ENCODE measurements around the gene FBXL22.

The FBXL22 gene, protein sequence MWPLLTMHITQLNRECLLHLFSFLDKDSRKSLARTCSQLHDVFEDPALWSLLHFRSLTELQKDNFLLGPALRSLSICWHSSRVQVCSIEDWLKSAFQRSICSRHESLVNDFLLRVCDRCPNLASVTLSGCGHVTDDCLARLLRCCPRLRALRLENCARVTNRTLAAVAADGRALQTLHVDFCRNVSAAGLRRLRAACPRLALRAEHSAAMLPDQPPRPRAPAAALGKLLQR

GRCh38 chr15:63597038-63597790 is at the start of gene FBXL22:
Gene FBXL22, plus strand, starts transcription at chr15:63597387. Its CDS starts 6 bp downstream, at chr15:63597393.
- DNase-seq (ENCODE audit: low read depth): no peak

GRCh38 chr15:63551400-63551799 is 45.8 kb upstream of the FBXL22 start:
- DNase-seq (ENCODE audit: low read depth): peak; percentile 54

GRCh38 chr15:63553388-63553791 is 43.8 kb upstream of the FBXL22 start:
- peak; percentile 91 for DNase-seq (ENCODE audit: low read depth)

GRCh38 chr15:63554337-63554927 is 42.8 kb upstream of the FBXL22 start:
- no peak for DNase-seq (ENCODE audit: low read depth)

DNA sequence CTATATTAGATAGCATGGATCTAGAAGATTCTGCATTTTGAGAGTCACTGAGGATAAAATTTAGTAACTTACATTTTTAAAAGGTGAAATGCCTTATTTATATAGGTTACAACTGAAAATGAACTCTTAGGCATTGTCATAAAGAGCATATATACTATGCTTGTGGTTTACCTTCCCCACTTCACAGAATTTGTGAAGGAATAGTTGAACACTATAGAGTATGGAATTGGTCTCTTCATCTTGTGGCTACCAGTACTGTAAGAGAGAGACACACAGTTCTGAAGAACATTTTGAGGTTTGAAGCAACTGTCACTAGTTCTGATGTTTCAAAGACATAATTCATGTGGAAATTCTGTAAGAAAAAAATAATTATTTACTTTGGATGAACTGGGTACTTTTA is 41.7 kb upstream of the FBXL22 start:
- DNase-seq (ENCODE audit: low read depth): no peak

GRCh38 chr15:63556246-63556645 is 40.9 kb upstream of the FBXL22 start:
- no peak for DNase-seq (ENCODE audit: low read depth)

GRCh38 chr15:63556736-63557135 is 40.5 kb upstream of the FBXL22 start:
- DNase-seq (ENCODE audit: low read depth): no peak

- no peak for DNase-seq (ENCODE audit: low read depth)
Observed at GRCh38 chr15:63559753-63560152, 37.4 kb upstream of the FBXL22 start.

DNA sequence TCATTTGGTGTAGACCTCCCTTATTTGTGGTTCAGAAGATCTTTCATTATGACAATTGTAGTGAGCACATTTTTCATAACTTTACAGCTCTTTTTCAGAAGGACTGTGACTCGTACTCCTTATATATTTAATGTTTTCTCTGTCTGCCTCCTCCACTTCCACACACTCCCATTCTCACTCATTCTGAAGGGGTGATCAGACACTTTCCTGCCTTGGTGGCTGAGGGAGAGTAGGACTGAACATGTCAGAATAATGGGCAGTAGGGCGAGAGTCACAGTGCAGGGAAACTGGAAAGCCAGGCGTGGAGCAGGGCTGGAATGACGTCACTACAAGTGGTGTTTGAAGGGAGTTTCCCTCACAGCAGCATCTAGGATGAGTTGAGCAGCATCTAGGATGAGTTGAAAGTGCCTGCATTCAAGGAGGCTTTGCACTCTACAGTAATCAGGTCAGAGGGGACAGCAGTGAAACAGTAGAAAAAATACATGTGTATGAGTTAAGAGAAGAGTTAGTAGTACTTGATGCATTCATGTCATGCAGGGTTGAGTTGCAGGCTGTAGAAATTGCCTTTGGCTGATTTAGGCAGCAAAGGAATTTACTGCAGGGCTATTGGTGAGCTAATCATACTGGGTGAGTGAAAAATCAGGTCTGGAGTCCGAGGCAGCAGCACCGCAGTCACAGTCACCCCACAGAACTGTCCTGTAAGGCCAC is 36.3 kb upstream of the FBXL22 start:
- DNase-seq (ENCODE audit: low read depth): no peak

DNA sequence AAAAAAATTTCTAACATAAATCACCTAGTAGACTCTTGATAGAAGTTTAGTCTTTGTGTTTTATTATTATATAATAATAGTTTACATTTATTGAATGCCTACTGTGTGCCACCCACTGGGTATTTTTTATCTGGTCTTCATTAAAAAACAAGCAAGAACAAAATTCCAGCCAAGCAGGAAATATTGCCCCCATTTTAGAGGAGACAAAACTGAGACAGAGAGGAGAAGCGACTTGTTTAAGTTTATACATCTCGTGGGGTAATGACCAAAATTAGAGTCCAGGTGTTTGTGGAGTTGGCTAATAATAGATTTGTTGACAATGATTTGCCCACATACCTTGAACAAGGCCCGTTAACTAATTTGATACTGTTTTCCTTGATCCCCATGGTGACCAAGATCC is 33.1 kb upstream of the FBXL22 start:
- no peak for DNase-seq (ENCODE audit: low read depth)

DNA sequence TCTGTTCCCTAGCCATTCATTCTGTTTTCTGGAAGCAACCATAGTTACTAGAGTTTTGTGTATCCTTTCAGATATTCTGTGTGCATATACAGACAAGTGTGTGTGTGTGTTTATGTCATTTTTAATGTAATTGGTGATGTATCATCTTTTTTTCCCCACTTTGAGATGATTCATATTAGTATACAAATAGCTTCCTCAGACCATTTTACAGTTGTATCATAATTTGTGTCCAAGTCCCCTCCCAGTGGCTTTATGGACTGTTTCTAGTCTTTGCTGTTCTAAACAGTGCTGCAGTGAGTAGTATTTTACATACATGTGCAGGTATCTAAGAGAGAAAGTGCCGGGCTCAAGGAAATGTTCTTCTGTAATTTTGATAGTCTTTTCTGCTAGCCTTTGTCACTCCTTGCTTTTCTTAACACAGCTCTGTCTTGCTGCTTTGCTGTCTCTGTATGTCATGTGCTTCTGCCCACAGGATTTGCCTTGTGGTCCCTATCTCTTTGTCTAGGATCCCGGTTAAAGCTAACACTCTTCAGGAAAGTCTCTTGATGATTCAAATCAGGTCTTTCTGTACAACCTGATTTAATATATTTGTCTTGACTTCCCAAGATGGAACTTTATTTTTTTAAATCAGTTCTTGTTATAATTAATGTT is 31.5 kb upstream of the FBXL22 start:
- no peak for DNase-seq (ENCODE audit: low read depth)

- no peak for DNase-seq (ENCODE audit: low read depth)
Observed at GRCh38 chr15:63572749-63573464, 24.3 kb upstream of the FBXL22 start.

GRCh38 chr15:63573533-63573932 is 23.7 kb upstream of the FBXL22 start:
- DNase-seq (ENCODE audit: low read depth): peak; percentile 16

DNA sequence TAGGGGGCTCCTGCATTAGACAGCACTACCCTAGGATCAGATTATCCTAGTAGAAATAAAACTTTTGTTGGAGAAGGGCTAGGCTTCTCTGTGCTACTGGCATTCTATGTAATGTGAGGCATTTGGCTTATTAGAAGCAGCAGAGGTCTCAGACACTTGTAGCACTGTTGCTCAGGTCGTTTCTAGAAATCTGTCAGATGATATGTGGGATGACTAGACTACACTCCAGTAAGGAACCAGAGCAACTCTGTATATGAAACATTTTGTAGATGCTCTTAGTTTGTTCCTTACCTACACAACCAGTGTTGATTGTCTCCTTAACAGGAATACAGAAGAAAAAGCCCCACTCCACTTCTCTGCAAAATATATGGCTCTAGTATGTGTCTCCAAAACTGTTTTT is 21.9 kb upstream of the FBXL22 start:
- DNase-seq (ENCODE audit: low read depth): no peak

DNA sequence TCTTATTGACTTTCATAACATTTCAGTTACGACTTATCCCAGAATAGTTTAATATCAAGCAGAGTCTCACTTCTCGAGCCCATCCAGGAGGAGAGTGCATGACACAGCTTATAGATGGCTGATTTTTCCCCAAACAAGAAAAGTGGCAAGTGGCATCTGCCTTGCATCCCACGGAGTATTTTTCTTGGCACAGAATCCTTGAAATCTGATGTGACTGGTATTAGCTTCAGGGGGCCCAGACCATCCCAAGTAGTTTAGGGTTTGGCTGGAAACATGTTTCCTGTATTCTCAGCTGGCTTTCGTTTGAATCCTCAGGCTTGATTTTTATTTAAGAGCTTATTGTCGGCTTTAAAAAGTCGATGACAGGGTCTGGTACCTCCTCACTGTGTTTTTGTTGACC is 20.7 kb upstream of the FBXL22 start:
- DNase-seq (ENCODE audit: low read depth): peak; percentile 50

GRCh38 chr15:63582179-63582578 is 15.0 kb upstream of the FBXL22 start:
- DNase-seq (ENCODE audit: low read depth): no peak

GRCh38 chr15:63582718-63583426 is 14.3 kb upstream of the FBXL22 start:
- DNase-seq (ENCODE audit: low read depth): peak; percentile 34

DNA sequence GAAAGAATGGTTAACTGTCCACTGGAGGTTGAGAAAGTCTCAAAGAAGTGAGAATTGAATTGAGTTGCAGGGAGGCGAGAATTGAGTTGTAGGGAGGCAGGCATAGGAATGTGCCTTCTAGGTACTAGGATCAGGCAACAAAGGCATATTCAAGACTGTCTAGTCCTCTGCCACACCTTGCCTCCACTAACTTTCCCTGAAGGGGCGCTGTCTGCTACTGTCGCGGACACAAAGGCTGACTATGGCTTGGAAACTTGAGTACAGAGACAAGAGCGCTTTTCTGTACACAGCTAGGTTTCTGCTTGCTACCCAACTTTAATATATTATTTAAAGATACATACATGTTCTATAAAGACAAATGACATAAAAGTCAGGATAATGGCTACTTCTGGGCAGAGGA is 10.4 kb upstream of the FBXL22 start:
- no peak for DNase-seq (ENCODE audit: low read depth)

- DNase-seq (ENCODE audit: low read depth): peak; percentile 74
Observed at GRCh38 chr15:63587527-63587926, 9.7 kb upstream of the FBXL22 start.

GRCh38 chr15:63588826-63589225 is 8.4 kb upstream of the FBXL22 start:
- no peak for DNase-seq (ENCODE audit: low read depth)
